ENCODE data around the gene ERN2.

Gene ERN2

DNA sequence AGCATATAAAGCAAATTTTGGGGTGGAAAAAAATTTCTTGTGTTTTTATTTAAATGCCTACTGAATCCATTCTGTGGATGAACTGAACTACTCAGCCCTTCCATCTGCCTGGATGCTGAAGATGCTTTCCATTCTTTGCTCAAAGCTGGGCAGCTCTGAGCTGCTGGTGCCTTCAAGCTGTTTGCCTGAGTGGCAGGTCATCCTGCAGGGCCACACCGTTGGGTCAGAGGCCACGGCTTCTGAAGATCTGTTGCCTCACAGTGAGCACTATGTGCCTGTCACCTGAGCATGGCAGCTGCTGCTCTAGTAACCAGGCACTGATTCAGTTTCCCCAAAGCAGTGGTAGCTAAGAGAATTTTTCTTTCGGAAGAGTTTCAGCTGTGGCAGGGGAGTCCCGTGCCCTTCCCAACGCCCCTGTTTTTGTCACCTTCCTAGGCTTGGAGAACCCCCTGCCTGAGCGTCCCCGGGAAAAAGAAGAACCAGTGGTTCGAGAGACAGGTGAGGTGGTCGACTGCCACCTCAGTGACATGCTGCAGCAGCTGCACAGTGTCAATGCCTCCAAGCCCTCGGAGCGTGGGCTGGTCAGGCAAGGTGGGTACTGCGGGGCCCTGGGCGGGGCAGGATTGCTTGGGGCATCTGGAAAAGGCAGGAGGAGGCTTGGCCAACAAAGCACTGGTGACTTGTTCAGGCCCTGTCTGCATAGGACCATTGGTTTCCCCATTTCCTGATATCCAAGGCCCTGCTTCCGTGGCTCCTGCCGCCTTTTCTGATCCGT lies 25.8 kb downstream of the ERN2 start:
- no peak for DNase-seq

DNA sequence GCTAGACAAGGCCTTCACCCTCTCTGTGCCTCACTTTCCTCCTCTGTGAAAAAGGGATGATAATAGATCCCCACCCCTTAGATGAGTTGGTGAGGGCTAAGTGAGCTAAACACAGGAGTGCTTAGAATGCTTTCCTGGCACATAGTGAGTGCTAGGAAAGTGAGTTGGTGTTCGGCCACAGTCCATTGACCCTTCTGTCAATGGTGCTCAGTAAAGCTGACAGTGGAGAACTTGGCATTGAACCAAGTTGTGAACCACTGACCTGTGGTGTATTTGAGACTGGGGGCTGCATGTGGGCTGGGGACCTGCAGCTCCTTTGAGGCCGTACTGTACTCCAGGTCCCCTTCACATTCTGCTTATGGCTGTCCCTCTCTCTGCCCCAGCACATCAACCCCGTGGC lies 29.5 kb downstream of the ERN2 start:
- no peak for DNase-seq

GRCh38 chr16:23682181-23682580 lies 30.8 kb downstream of the ERN2 start:
- no peak for DNase-seq

DNA sequence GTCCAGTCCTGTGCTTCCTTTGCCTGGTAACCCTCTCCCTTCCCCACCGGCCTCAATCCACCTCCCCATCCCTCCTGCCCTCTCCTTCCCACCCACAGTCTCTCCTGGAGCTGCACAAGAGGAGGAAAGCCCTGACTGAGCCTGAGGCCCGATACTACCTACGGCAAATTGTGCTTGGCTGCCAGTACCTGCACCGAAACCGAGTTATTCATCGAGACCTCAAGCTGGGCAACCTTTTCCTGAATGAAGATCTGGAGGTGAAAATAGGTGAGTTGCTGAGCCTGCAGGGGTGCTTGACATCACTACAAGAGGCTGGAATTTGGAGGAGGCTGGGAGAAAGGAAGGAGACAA lies 33.1 kb downstream of the ERN2 start:
- DNase-seq: no peak

DNA sequence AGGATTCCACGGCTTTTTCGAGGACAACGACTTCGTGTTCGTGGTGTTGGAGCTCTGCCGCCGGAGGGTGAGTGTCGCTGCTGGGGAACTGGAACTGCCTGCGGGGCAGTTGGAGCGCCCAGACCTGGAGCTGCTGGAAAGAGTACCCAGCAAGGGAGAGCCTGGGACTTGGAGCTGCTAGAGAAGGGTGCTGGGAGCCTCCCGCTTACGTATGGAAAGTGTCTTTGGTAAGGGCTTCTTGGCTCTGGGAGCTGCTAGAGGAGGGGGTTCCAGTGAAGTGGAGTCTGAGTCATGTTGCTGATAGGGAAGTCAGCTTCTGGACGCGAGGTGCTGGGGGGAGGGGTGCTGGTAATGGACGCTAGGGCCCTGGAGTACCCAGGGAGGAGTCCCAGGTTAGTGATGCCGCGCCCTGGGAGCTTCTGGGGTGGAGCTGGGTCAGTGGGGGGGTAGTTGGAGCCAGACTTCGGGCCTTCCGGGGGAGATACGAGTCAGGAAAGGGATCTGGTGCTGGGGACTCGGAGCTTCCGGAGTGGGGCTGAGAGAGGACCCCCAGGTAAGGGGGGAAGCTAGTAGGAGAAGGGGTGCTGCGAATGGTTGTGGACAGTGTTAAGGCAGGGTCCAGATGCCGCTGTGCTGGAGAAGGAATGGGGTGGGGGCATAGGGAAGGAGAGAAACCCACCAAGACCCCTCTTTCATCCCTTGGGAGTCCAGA lies 33.6 kb downstream of the ERN2 start:
- DNase-seq: peak; percentile 54

DNA sequence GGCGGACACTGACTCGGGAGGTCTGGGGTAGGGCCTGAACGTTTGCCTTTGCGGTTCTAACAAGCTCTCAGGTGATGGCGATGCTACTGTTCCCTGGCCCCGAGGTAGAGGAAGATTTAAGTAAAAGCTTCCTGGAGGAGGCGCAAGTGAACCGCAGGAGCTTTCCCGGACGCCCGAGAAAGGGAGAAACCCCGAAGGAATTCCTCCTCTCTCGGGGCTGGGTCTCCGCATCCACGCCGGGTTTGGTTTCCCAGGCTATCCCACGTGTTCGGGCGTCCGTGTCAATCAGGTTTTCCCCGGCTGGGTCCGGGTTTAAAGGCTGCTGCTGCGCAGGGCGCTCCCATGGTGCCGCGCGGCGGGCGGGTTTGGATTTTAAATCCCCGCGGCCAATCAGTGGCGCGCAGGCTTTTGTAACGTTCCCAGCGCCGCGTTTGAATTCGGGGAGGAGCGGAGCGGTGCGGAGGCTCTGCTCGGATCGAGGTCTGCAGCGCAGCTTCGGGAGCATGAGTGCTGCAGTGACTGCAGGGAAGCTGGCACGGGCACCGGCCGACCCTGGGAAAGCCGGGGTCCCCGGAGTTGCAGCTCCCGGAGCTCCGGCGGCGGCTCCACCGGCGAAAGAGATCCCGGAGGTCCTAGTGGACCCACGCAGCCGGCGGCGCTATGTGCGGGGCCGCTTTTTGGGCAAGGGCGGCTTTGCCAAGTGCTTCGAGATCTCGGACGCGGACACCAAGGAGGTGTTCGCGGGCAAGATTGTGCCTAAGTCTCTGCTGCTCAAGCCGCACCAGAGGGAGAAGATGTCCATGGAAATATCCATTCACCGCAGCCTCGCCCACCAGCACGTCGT lies 34.4 kb downstream of the ERN2 start, which contains the start of gene PLK1:
TSS of gene PLK1 (plus strand) at position 460 of the 844 bp plus-strand sequence. CDS start at position 504, 44 bp downstream.
- DNase-seq: peak; percentile 89

- no peak for DNase-seq
These were observed 36.0 kb downstream of the ERN2 start for GRCh38 chr16:23676924-23677480.

GRCh38 chr16:23673971-23674614 lies 38.9 kb downstream of the ERN2 start:
- no peak for DNase-seq

DNA sequence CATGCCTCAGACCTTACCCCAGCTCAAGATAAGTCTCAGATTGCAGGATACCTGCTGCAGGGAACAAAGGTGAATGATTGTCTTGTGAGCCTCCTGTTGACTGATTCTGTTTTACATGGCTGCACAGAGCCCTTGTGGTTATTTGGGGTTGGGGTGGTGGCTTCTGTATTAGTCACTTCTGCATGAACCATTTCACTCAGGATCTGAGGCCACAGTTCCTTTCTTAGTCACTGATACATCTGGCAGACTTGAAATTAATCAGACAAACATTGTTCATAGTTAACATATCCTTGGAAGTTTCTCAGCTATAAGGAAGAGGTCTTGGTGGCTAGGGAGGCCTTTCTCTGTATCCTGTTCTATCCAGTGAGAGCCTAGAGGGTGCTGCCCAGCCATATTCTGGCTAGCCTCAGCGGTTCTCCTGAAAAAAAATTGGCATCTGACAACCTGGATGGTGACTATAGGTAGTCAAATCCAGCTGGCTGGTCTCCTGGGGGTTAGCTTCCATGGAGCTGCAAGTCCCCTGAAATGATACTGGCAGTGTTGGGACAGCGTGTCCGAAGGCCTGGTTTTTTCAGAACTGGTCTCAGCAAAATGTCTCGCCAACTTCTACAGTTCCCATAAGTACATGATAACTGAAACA lies 42.8 kb downstream of the ERN2 start:
- peak; percentile 77 for DNase-seq

DNA sequence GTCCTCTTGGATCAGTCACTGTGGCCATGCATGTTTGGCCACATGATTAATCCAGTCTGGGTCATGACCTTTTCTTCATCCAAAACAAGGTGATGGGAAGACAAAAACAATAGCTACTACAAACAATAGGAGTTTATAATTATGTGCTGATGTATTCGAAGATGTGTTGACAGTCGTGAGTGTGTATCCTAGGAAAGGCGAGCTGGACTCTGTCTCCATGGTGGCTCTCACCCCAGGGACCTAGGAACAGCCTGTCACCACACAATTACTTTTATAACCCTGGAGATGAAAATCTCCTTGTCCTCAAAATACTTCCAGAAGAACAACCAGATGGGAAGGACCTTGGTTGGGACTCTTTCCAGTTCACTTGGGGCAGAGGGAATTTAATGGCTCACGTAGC lies 44.1 kb downstream of the ERN2 start:
- DNase-seq: no peak

- no peak for DNase-seq
These were observed 44.8 kb downstream of the ERN2 start for GRCh38 chr16:23668225-23668624.

GRCh38 chr16:23667355-23667659 lies 45.7 kb downstream of the ERN2 start:
- no peak for DNase-seq

GRCh38 chr16:23666571-23667354 lies 46.3 kb downstream of the ERN2 start:
- no peak for DNase-seq

GRCh38 chr16:23663918-23664317 lies 49.1 kb downstream of the ERN2 start:
- no peak for DNase-seq

- DNase-seq: no peak
These were observed 61.0 kb downstream of the ERN2 start for GRCh38 chr16:23651943-23652468.

DNA sequence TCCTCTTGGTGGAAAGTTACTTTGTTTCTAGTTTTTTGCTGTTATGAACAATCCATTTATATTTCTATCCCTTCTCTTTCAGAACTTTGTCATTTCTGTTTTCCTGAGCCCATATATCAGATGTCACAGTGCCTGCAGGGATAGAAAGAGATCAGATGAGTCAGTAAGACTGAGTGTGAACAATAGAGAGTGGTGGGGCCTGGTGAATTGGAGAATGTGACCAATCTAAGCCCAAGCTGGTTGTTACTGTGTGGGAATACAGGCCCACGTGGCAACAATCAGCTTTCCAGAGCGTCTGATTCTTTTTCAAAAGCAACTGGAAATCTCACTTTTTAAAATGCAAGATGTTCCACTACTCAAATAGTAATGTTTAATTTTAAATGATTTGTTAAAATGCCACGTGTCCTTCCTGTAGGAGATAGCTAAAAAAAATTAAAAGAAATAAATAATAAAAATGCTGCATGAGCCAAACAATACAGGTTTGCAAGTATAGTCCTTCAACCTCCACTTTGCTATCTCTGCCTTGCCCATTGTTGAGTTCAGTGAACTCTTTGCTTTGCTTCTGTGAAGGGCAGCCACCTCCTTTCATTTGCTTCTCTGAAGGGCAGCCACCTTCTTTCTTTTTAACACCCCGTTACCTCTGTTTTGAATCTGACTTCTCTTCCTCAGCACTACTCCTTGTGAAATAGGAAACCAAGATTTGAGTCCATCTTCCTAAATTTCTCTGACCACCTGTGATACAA lies 62.2 kb downstream of the ERN2 start:
- DNase-seq: no peak

DNA sequence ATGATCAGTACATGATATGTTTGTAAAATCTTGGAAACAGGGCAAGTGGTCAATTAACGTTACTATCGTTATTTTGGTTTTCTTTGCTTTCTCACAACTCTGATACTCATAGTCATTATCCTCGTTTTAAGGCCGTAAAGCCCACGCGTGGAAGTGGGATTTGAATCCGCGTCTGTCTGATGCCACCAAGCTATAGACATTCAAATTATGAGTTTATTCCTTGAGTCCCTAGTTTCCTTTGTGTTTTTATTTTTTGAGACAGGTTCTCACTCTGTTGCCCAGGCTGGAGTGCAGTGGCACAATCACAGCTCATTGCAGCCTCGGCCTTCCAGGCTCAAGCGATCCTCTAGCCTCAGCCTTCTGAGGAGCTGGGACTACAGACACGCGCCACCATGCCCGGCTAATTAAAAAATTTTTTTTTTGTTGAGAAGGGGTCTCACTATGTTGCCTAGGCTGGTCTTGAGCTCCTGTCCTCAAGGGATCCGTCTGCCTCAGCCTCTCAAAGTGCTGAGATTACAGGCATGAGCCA lies 70.7 kb downstream of the ERN2 start:
- DNase-seq: no peak

- DNase-seq: peak; percentile 95
These were observed 71.9 kb downstream of the ERN2 start, which contains the start of the genes DCTN5 and PALB2 for GRCh38 chr16:23640931-23641765. DCTN5 (plus strand) TSS chr16:23641466; CDS start chr16:23641543, 77 bp downstream. PALB2 (minus strand) TSS chr16:23641310; CDS start chr16:23641157, 153 bp downstream.

- DNase-seq: peak; percentile 4
These were observed 72.4 kb downstream of the ERN2 start for GRCh38 chr16:23640615-23640930.

Data from fibroblast of skin of back (primary cell).